PC-3 (cell line): ENCODE measurements around the gene GP5. TPM values are rescaled to one million over a fixed set of nuclear protein-coding genes. Genes with fewer than 3 reads are reported as not detected.

Experiments
- ATAC-seq: fragments of 200-7000 bp; cut with Tn5 transposase; 2 replicates; pipeline ENCODE4 v1.9.1; 2020; ENCODE audit warnings: mild to moderate bottlenecking, moderate library complexity
- BruUV-seq: library from RNA; stranded (reverse); fragments of 400-500 nt; replicated peaks from 2 replicates; lab custom pipeline; 2021; lab: Mats Ljungman, UMichigan
- CTCF ChIA-PET: fragments of 300-600 bp; sonication (Branson Sonifier 250); formaldehyde crosslinking; loops from one replicate; lab custom pipeline; 2022; ENCODE audit warnings: antibody characterized with exemption; lab: Charles Lee
- POLR2A ChIA-PET: fragments of 300-600 bp; sonication (Branson Sonifier 250); formaldehyde crosslinking; loops from one replicate; lab custom pipeline; 2022; ENCODE audit warnings: antibody characterized with exemption; ENCODE audit not compliant: unreplicated experiment; lab: Charles Lee
- DNase-seq: peaks from one replicate; pipeline ENCODE4 v3.0.0-alpha.2; 2015
- H2AFZ ChIP-seq: fragments of 300-600 bp; sonication (generic); 2 replicates; pipeline ENCODE4 v1.6.0; 2016; ENCODE audit warnings: antibody characterized with exemption, low read length
- H3F3A ChIP-seq: fragments of 300-600 bp; sonication (generic); one replicate; pipeline ENCODE4 v1.6.0; 2017; ENCODE audit warnings: antibody characterized with exemption, low read length, control low read depth, mild to moderate bottlenecking; ENCODE audit not compliant: unreplicated experiment
- H3K27ac ChIP-seq: fragments of 300-600 bp; sonication (generic); 2 replicates; pipeline ENCODE4 v1.5.1; 2016; ENCODE audit warnings: mild to moderate bottlenecking, low read length
- H3K27me3 ChIP-seq: fragments of 300-600 bp; sonication (generic); 2 replicates; pipeline ENCODE4 v1.6.1; 2016; ENCODE audit warnings: low read length, mixed read lengths
- H3K36me3 ChIP-seq: fragments of 300-600 bp; sonication (generic); 2 replicates; pipeline ENCODE4 v1.6.1; 2016; ENCODE audit warnings: low read depth, mixed run types, low read length, mixed read lengths
- H3K4me1 ChIP-seq: fragments of 300-600 bp; sonication (generic); 2 replicates; pipeline ENCODE4 v1.5.1; 2016; ENCODE audit warnings: low read length; ENCODE audit not compliant: insufficient read depth
- H3K4me2 ChIP-seq: fragments of 300-600 bp; sonication (generic); 2 replicates; pipeline ENCODE4 v1.6.0; 2016; ENCODE audit warnings: low read length
- H3K4me3 ChIP-seq: fragments of 300-600 bp; sonication (generic); 2 replicates; pipeline ENCODE4 v1.5.1; 2016; ENCODE audit warnings: mild to moderate bottlenecking, low read length, mixed read lengths
- H3K79me2 ChIP-seq: fragments of 300-600 bp; sonication (generic); 2 replicates; pipeline ENCODE4 v1.6.1; 2017; ENCODE audit warnings: low read length, mixed read lengths
- H3K9ac ChIP-seq: fragments of 300-600 bp; sonication (generic); 2 replicates; pipeline ENCODE4 v1.6.0; 2016; ENCODE audit warnings: mild to moderate bottlenecking, low read length
- H3K9me2 ChIP-seq: fragments of 300-600 bp; sonication (generic); replicated peaks from 2 replicates; pipeline ENCODE4 v1.6.1; 2016; ENCODE audit warnings: mixed run types, low read length, mixed read lengths
- H3K9me3 ChIP-seq: fragments of 300-600 bp; sonication (generic); 2 replicates; pipeline ENCODE4 v1.6.1; 2016; ENCODE audit warnings: low read length, mixed read lengths
- H4K20me1 ChIP-seq: fragments of 300-600 bp; sonication (generic); 2 replicates; pipeline ENCODE4 v1.6.1; 2016; ENCODE audit warnings: low read length, mixed read lengths
- CTCF ChIP-seq: fragments of 300-600 bp; sonication (generic); conservative IDR thresholded peaks from 2 replicates; pipeline ENCODE4 v1.5.1; 2017; ENCODE audit warnings: antibody characterized with exemption, low read depth, mild to moderate bottlenecking, low read length
- EZH2 ChIP-seq: fragments of 300-600 bp; sonication (generic); IDR thresholded peaks from one replicate; pipeline ENCODE4 v1.6.1; 2017; ENCODE audit warnings: antibody characterized with exemption, mild to moderate bottlenecking, low read length; ENCODE audit not compliant: unreplicated experiment
- EZH2phosphoT487 ChIP-seq: fragments of 300-600 bp; sonication (generic); IDR thresholded peaks from 2 replicates; pipeline ENCODE4 v1.6.1; 2018; ENCODE audit warnings: mild to moderate bottlenecking, antibody characterized with exemption, low read length, borderline replicate concordance
- intact Hi-C: fragments of 100-400 bp; cut with micrococcal nuclease; formaldehyde crosslinking; loops from 2 replicates; pipeline ENCODE4 v1.9.0; 2023
- total RNA-seq: library from RNA; depleted of rRNA; stranded (reverse); fragments of >200 nt; gene quantifications from 2 replicates; pipeline ENCODE4 v1.2.3, GENCODE V29; 2014

The GP5 gene
- total RNA-seq, 1 experiment from 2014 or later: not detected

DNA sequence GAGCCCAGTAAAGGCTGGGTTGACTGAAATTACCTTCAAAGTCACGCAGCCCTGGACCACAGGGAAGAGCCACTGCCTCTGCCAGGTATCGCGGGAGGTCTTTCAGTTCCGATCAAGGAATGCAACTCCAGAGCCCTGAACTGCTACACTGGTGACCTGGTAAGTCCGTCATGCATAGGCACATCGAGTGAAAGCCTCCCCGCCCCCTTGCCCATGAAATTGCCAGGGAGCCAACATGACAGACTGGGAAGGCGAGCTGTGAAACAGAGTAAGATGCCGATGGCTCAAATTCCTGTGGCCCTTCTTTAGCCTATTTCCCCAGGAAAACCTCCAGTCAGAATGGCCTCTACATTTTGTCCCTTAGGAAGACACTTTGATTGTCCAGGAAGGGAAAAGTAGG lies 2.3 kb upstream of the GP5 start:
- DNase-seq: no peak
- BruUV-seq: no TSS peak
- no peaks in the 10 kb centered on the region for H4K20me1 ChIP-seq
- no peak overlapping the region for H3K4me3 ChIP-seq
- H3K4me1 ChIP-seq: no peaks in the 10 kb centered on the region
- no peak overlapping the region for H3K27ac ChIP-seq
- no peak for ATAC-seq
- intact Hi-C loops: no loop called here
- ChIA-PET CTCF (no interaction called here), POLR2A (no interaction called here)
- H3K4me2 ChIP-seq: no peak overlapping the region
- H3K9ac ChIP-seq: no peak overlapping the region
- no peaks in the 10 kb centered on the region for H3K27me3 ChIP-seq
- no peaks in the 10 kb centered on the region for H3K9me3 ChIP-seq
- no peak for TF ChIP-seq CTCF
- no peak for TF ChIP-seq EZH2
- no peak for TF ChIP-seq EZH2phosphoT487
- H2AFZ ChIP-seq: no peak overlapping the region
- H3F3A ChIP-seq: no peaks in the 10 kb centered on the region
- H3K36me3 ChIP-seq: 0 out of 2 replicates have a peak, but pooled peaks cover 5% of the 10 kb centered on the region
- no peaks in the 10 kb centered on the region for H3K79me2 ChIP-seq
- H3K9me2 ChIP-seq: no peaks in the 10 kb centered on the region

DNA sequence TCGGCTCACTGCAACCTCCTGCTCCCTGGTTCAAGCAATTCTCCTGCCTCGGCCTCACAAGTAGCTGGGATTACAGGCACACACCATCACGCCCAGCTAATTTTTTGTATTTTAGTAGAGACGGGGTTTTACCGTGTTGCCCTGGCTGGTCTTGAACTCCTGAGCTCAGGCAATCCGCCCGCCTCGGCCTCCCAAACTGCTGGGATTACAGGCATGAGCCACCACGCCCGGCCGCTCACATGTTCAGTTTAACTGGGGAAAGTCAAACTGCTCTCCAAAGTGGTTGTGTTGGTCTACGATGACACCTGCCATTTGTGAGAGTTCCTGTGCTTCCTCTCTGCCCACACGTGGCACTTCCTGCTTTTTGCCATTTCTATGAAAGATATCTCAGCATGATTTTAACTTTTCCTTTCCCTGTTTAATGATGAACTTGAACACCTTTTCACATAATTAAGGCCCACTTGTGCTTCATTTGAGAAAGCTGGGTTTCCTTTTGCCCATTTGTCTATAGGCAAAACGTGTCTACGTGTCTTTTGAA lies 877 bp upstream of the GP5 start:
- H3K4me3 ChIP-seq: no peak overlapping the region
- H3K27me3 ChIP-seq: no peaks in the 10 kb centered on the region
- H3K9ac ChIP-seq: no peak overlapping the region
- H3K4me1 ChIP-seq: no peaks in the 10 kb centered on the region
- H3K9me2 ChIP-seq: no peaks in the 10 kb centered on the region
- no peaks in the 10 kb centered on the region for H3K9me3 ChIP-seq
- DNase-seq (no peak), ATAC-seq (no peak)
- ChIA-PET CTCF (interaction anchor here (0.7 kb wide), 1 partner anchor 462 kb away, joined by 8 read pairs; no protein-coding TSS in a partner anchor), POLR2A (interaction anchor here (0.5 kb wide), 1 partner anchor 183 kb away, joined by 3 read pairs; no protein-coding TSS in a partner anchor)
- H3F3A ChIP-seq: no peaks in the 10 kb centered on the region
- no peaks in the 10 kb centered on the region for H4K20me1 ChIP-seq
- no peak overlapping the region for H2AFZ ChIP-seq
- no peaks in the 10 kb centered on the region for H3K79me2 ChIP-seq
- 0 out of 2 replicates have a peak, but pooled peaks cover 3% of the 10 kb centered on the region for H3K36me3 ChIP-seq
- H3K27ac ChIP-seq: no peak overlapping the region
- H3K4me2 ChIP-seq: no peak overlapping the region
- no peak for TF ChIP-seq EZH2phosphoT487
- intact Hi-C loops: no loop called here
- no TSS peak for BruUV-seq

DNA sequence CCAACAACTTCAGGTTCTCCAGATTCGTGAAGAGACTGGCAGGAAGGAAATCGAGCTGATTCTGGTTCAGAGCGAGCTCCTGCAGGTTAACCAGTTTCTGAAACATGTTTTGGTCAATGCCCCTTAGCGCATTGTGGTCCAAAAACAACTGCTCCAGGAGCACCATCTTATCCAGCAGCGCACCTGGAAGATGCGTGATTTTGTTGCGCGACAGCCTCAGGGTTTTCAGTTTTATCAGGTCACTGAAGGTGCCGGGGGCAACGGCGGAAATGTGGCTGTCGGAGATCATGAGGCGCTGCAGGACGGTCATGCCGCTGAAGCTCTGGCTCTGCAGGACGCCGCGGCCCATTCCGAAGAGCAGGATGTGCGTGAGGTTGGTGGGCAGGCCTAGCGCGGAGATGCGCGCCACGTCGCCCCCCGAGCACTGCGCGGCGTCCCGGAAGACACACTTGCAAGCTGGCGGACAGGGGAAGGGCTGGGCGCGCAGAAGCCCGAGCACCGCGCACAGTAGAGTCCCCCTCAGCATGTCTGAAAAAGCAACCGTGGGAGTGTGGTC lies 1.2 kb downstream of the GP5 start:
- Histone ChIP-seq H3K4me1 (no peaks in the 10 kb centered on the region), H3K4me2 (no peak overlapping the region), H3K79me2 (no peaks in the 10 kb centered on the region), H3K27ac (no peak overlapping the region), H2AFZ (no peak overlapping the region), H3K27me3 (no peaks in the 10 kb centered on the region), H3K9ac (no peak overlapping the region), H3F3A (no peaks in the 10 kb centered on the region), H3K36me3 (no peaks in the 10 kb centered on the region), H3K9me2 (no peaks in the 10 kb centered on the region), H3K9me3 (no peaks in the 10 kb centered on the region), H3K4me3 (no peak overlapping the region), H4K20me1 (no peaks in the 10 kb centered on the region)
- ChIA-PET POLR2A (no interaction called here), CTCF (no interaction called here)
- intact Hi-C loops: no loop called here
- no TSS peak for BruUV-seq
- DNase-seq (no peak), ATAC-seq (no peak)
- TF ChIP-seq CTCF: no peak
- TF ChIP-seq EZH2phosphoT487: no peak
- no peak for TF ChIP-seq EZH2
